Measurements from ENCODE around the gene ATP8A2.

ATP8A2 gene

DNA sequence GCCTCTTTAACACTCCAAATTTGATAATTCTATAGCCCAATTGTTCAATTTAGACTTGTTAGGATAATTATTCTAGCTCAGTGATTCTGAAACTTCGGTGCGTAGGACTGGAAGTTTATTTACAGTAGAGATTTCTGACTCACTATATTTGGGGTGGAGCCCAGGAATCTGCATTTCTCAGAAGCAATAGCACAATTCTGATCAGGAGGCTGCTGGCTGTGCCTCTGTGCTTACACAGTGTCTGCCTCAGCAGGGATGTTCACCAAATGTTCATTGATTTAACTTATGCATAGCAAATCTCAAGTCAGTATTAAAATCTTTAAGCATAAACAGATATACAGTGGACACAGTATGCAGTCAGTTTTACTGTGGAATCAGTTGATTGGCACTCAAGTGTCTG, 45.8 kb downstream of the ATP8A2 start:
- Histone ChIP-seq H3F3A (ENCODE audit: insufficient read depth, low read length) (no peaks in the 10 kb centered on the region), H3K27me3 (replicated peaks; ENCODE audit: insufficient read depth, low read length) (no peaks in the 10 kb centered on the region), H3K4me1 (ENCODE audit: low read length) (no peaks in the 10 kb centered on the region), H3K9ac (ENCODE audit: low read length) (no peak overlapping the region), H3K36me3 (replicated peaks; ENCODE audit: insufficient read depth, low read length) (no peaks in the 10 kb centered on the region), H3K79me2 (ENCODE audit: low read length) (no peaks in the 10 kb centered on the region), H3K4me2 (ENCODE audit: low read depth, low read length) (no peak overlapping the region), H3K4me3 (ENCODE audit: low read length) (no peak overlapping the region), H3K27ac (ENCODE audit: low read length) (no peak overlapping the region), H2AFZ (ENCODE audit: low read length) (no peak overlapping the region), H3K9me3 (replicated peaks; ENCODE audit: insufficient read depth, low read length) (no peaks in the 10 kb centered on the region), H3K9me2 (replicated peaks; ENCODE audit: insufficient read depth, low read length) (no peaks in the 10 kb centered on the region), H4K20me1 (ENCODE audit: insufficient read depth, low read length) (no peaks in the 10 kb centered on the region)
- TF ChIP-seq EZH2 (optimal IDR thresholded peaks at IDR 0.05; ENCODE audit: low read depth, low read length) (no peak), EZH2phosphoT487 (IDR thresholded peaks at IDR 0.05; ENCODE audit: low read length) (no peak)
- TF ChIP-seq, protein P1, sequence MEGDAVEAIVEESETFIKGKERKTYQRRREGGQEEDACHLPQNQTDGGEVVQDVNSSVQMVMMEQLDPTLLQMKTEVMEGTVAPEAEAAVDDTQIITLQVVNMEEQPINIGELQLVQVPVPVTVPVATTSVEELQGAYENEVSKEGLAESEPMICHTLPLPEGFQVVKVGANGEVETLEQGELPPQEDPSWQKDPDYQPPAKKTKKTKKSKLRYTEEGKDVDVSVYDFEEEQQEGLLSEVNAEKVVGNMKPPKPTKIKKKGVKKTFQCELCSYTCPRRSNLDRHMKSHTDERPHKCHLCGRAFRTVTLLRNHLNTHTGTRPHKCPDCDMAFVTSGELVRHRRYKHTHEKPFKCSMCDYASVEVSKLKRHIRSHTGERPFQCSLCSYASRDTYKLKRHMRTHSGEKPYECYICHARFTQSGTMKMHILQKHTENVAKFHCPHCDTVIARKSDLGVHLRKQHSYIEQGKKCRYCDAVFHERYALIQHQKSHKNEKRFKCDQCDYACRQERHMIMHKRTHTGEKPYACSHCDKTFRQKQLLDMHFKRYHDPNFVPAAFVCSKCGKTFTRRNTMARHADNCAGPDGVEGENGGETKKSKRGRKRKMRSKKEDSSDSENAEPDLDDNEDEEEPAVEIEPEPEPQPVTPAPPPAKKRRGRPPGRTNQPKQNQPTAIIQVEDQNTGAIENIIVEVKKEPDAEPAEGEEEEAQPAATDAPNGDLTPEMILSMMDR (IDR thresholded peaks at IDR 0.05; ENCODE audit: low read length) = no peak
- no peak for DNase-seq

DNA sequence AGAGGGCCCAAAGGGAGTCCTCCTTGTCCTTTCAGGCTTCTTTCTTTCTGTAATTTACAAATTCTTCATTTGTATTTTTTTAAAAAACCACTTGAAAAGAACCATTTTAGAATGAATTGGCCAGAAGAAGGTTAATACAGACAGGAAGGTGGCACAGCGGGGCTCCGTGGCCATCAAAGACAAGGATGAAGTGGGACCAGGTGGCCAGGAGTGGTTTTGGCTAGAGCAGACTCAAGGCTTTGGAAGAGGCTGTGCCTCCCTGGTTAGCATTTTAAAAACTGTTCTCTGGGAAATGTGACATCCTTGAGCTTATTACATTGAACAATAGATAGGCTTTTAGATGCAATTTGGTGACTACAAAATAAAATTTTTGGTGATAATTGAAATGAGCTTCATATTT, 48.4 kb downstream of the ATP8A2 start:
- Histone ChIP-seq H3K36me3 (replicated peaks; ENCODE audit: insufficient read depth, low read length) (no peaks in the 10 kb centered on the region), H2AFZ (ENCODE audit: low read length) (no peak overlapping the region), H3K4me2 (ENCODE audit: low read depth, low read length) (no peak overlapping the region), H3K4me3 (ENCODE audit: low read length) (no peak overlapping the region), H3K9me2 (replicated peaks; ENCODE audit: insufficient read depth, low read length) (no peaks in the 10 kb centered on the region), H3K9ac (ENCODE audit: low read length) (no peak overlapping the region), H3K27ac (ENCODE audit: low read length) (no peak overlapping the region), H3F3A (ENCODE audit: insufficient read depth, low read length) (no peaks in the 10 kb centered on the region), H4K20me1 (ENCODE audit: insufficient read depth, low read length) (no peaks in the 10 kb centered on the region), H3K79me2 (ENCODE audit: low read length) (no peaks in the 10 kb centered on the region), H3K9me3 (replicated peaks; ENCODE audit: insufficient read depth, low read length) (no peaks in the 10 kb centered on the region), H3K4me1 (ENCODE audit: low read length) (no peaks in the 10 kb centered on the region), H3K27me3 (replicated peaks; ENCODE audit: insufficient read depth, low read length) (no peaks in the 10 kb centered on the region)
- DNase-seq = no peak
- no peak for TF ChIP-seq EZH2phosphoT487 (IDR thresholded peaks at IDR 0.05; ENCODE audit: low read length)
- TF ChIP-seq EZH2 (optimal IDR thresholded peaks at IDR 0.05; ENCODE audit: low read depth, low read length) = no peak
- TF ChIP-seq, protein P1 (IDR thresholded peaks at IDR 0.05; ENCODE audit: low read length) = no peak

DNA sequence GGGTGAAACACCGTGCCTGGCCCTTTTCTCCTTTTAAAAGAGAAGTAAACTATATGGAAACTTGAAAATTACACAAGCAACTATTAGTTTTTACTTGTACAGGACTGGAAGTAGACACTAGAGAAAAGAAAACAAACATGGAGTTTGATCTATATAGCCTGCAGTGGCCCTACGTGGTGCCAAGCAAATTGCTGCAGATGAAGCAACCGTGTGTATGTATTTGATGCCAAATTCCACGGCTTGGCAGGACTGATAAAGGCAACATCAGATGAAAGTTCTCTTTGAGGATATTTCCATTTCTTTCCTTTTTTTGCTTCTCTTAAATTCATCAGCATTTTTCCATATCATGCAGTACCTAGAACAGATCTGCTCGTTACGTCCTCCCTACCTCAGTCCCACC, 49.8 kb downstream of the ATP8A2 start:
- Histone ChIP-seq H3K9me3 (replicated peaks; ENCODE audit: insufficient read depth, low read length) (no peaks in the 10 kb centered on the region), H2AFZ (ENCODE audit: low read length) (no peak overlapping the region), H3K27ac (ENCODE audit: low read length) (no peak overlapping the region), H3K9ac (ENCODE audit: low read length) (no peak overlapping the region), H3K79me2 (ENCODE audit: low read length) (no peaks in the 10 kb centered on the region), H4K20me1 (ENCODE audit: insufficient read depth, low read length) (no peaks in the 10 kb centered on the region), H3K36me3 (replicated peaks; ENCODE audit: insufficient read depth, low read length) (no peaks in the 10 kb centered on the region), H3K27me3 (replicated peaks; ENCODE audit: insufficient read depth, low read length) (no peaks in the 10 kb centered on the region), H3F3A (ENCODE audit: insufficient read depth, low read length) (no peaks in the 10 kb centered on the region), H3K4me1 (ENCODE audit: low read length) (no peaks in the 10 kb centered on the region), H3K4me3 (ENCODE audit: low read length) (no peak overlapping the region), H3K4me2 (ENCODE audit: low read depth, low read length) (no peak overlapping the region), H3K9me2 (replicated peaks; ENCODE audit: insufficient read depth, low read length) (no peaks in the 10 kb centered on the region)
- TF ChIP-seq EZH2phosphoT487 (IDR thresholded peaks at IDR 0.05; ENCODE audit: low read length) (no peak), EZH2 (optimal IDR thresholded peaks at IDR 0.05; ENCODE audit: low read depth, low read length) (no peak)
- TF ChIP-seq, protein P1 (IDR thresholded peaks at IDR 0.05; ENCODE audit: low read length) = no peak
- no peak for DNase-seq

Measured in MM.1S (cell line).